Gastrocnemius medialis (tissue), 4 donors: ENCODE data around the gene LBHD2.

Experiments used
- CTCF ChIP-seq, 5 experiments: fragments of 450-650 bp in 3 of 5; fragments of 200-600 bp in 2 of 5; sonication (generic) in 2 of 5; IDR thresholded peaks in 4 of 5; conservative IDR thresholded peaks in 1 of 5; 1 replicate in 4 of 5; 2 replicates in 1 of 5; pipeline ENCODE4 v1.5.1; 2016 to 2019; ENCODE audit warnings: antibody characterized with exemption in 5 of 5, mild to moderate bottlenecking in 3 of 5, moderate library complexity in 3 of 5
- POLR2A ChIP-seq, 2 donors: fragments of 450-650 bp; IDR thresholded peaks; one replicate each; pipeline ENCODE4 v1.6.1; 2017; ENCODE audit warnings: antibody characterized with exemption in 2 of 2, mild to moderate bottlenecking in 2 of 2, moderate library complexity in 2 of 2

GRCh38 chr14:103134919-103135318 lies 50.9 kb downstream of the LBHD2 start:
- TF ChIP-seq POLR2A (IDR thresholded peaks at IDR 0.05) (no peak), CTCF (IDR thresholded peaks at IDR 0.05 in 4 of 5, conservative IDR thresholded peaks at IDR 0.05 in 1 of 5) (no peak)
